Endothelial cell (in vitro differentiated cells): ENCODE results near the gene ARHGAP6. TPM values are rescaled to one million over a fixed set of nuclear protein-coding genes. Genes with fewer than 3 reads are reported as not detected.
A peak's percentile ranks its signal among the peaks of the same experiment; 100 is the strongest.

Source experiments
- DNase-seq: peaks from one replicate; pipeline ENCODE4 v3.0.0; 2021; ENCODE audit warnings: low spot score
- H3K27ac Mint-ChIP-seq: one replicate; pipeline ENCODE4 v1.8.0; 2021; ENCODE audit warnings: mixed read lengths, inconsistent platforms; ENCODE audit not compliant: unreplicated experiment
- H3K27me3 Mint-ChIP-seq: one replicate; pipeline ENCODE4 v1.8.0; 2021; ENCODE audit warnings: mild to moderate bottlenecking, moderate library complexity, mixed read lengths, inconsistent platforms; ENCODE audit not compliant: unreplicated experiment
- H3K36me3 Mint-ChIP-seq: one replicate; pipeline ENCODE4 v1.8.0; 2021; ENCODE audit warnings: mild to moderate bottlenecking, low read depth, mixed read lengths, inconsistent platforms; ENCODE audit not compliant: unreplicated experiment
- H3K4me1 Mint-ChIP-seq: one replicate; pipeline ENCODE4 v1.8.0; 2021; ENCODE audit warnings: mild to moderate bottlenecking, mixed read lengths, inconsistent platforms; ENCODE audit not compliant: unreplicated experiment
- H3K4me3 Mint-ChIP-seq: one replicate; pipeline ENCODE4 v1.8.0; 2021; ENCODE audit warnings: mild to moderate bottlenecking, mixed read lengths, inconsistent platforms; ENCODE audit not compliant: unreplicated experiment
- H3K9me3 Mint-ChIP-seq: one replicate; pipeline ENCODE4 v1.8.0; 2021; ENCODE audit warnings: mixed read lengths, inconsistent platforms; ENCODE audit not compliant: unreplicated experiment
- CTCF ChIP-seq: fragments of 200-600 bp; sonication (generic); IDR thresholded peaks from one replicate; pipeline ENCODE4 v1.5.0; 2021; ENCODE audit warnings: antibody characterized with exemption; ENCODE audit not compliant: unreplicated experiment
- total RNA-seq: library from RNA; stranded (reverse); fragmentation: NEBNext Ultra II Directional; extraction: Animal tissue kit (Norgen Biotek cat#: 25700); gene quantifications from one replicate; pipeline ENCODE4 v1.2.1, GENCODE V29; 2021; ENCODE audit not compliant: unreplicated experiment

Gene ARHGAP6
- total RNA-seq, 1 donor from 2014 or later, result 4.1 TPM

- Mint-ChIP-seq H3K27me3 (peaks cover 10% of the 10 kb centered on the region), H3K9me3 (no peaks in the 10 kb centered on the region), H3K36me3 (no peaks in the 10 kb centered on the region), H3K27ac (no peak overlapping the region), H3K4me1 (no peaks in the 10 kb centered on the region), H3K4me3 (no peak overlapping the region)
- no peak for TF ChIP-seq CTCF
- DNase-seq, result peak; percentile 3
Measured at GRCh38 chrX:11664211-11665167, 1.2 kb downstream of the ARHGAP6 start.

GRCh38 chrX:11663875-11664210, 1.9 kb downstream of the ARHGAP6 start:
- Mint-ChIP-seq H3K9me3 (no peaks in the 10 kb centered on the region), H3K27ac (no peak overlapping the region), H3K27me3 (peaks cover 13% of the 10 kb centered on the region), H3K4me3 (peak overlapping the region; percentile 62), H3K4me1 (no peaks in the 10 kb centered on the region), H3K36me3 (no peaks in the 10 kb centered on the region)
- TF ChIP-seq CTCF, result no peak
- DNase-seq, result no peak

- Mint-ChIP-seq H3K27ac (no peak overlapping the region), H3K4me1 (no peaks in the 10 kb centered on the region), H3K4me3 (no peak overlapping the region), H3K27me3 (peaks cover 4% of the 10 kb centered on the region), H3K36me3 (no peaks in the 10 kb centered on the region), H3K9me3 (no peaks in the 10 kb centered on the region)
- no peak for DNase-seq
- TF ChIP-seq CTCF, result no peak
Measured at GRCh38 chrX:11655282-11656015, 10.3 kb downstream of the ARHGAP6 start.

- DNase-seq, result no peak
- no peak for TF ChIP-seq CTCF
- Mint-ChIP-seq H3K9me3 (no peaks in the 10 kb centered on the region), H3K4me1 (no peaks in the 10 kb centered on the region), H3K27me3 (no peaks in the 10 kb centered on the region), H3K4me3 (no peak overlapping the region), H3K27ac (no peak overlapping the region), H3K36me3 (no peaks in the 10 kb centered on the region)
Measured at GRCh38 chrX:11648705-11649519, 16.8 kb downstream of the ARHGAP6 start.
